D341Med (cell line): ENCODE results near the gene CYTIP.
"Not testable (repeated sequence)": the region's sequence is repeated elsewhere in the genome, so short reads cannot be mapped to it uniquely, and the experiment has no call there.

Experiments
- DNase-seq: peaks from one replicate; pipeline ENCODE4 v3.0.0; 2012; ENCODE audit warnings: low spot score

CYTIP gene

DNA sequence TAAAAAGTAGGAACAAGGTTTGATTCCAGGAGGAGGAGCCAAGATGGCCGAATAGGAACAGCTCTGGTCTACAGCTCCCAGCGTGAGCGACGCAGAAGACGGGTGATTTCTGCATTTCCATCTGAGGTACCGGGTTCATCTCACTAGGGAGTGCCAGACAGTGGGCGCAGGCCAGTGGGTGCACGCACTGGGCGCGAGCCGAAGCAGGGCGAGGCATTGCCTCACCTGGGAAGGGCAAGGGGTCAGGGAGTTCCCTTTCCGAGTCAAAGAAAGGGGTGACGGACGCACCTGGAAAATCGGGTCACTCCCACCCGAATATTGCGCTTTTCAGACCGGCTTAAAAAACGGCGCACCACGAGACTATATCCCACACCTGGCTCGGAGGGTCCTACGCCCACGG is 75.4 kb downstream of the CYTIP start:
- not testable (repeated sequence) for DNase-seq

DNA sequence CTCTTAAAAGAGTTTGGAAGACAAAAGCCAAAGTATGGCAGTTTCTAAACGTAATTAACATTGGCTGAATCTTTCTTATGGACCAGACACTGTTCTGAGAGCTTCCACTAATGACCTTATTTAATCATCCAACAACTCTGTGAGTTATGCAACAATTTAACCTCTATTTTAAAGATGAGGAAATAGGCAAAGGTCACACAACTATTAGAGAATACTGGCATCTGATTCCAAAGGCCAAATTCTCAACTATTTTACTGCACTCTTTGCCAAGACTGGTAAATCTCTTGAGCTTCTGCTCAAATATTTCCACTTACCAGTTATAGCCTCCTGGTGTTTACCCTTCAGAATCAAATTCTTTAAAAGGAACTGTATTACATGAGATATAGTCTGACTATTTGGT is 76.2 kb downstream of the CYTIP start:
- DNase-seq: no peak
